ENCODE results near the gene KLF4. TPM values are rescaled to one million over a fixed set of nuclear protein-coding genes. Genes with fewer than 3 reads are reported as not detected.

Gene KLF4
- total and polyA plus RNA-seq, 2 of the 13 experiments (the other 11 are each of a cell fraction or from before 2014, with no cell fraction given), result 0.20 to 0.37 TPM

- peak; percentile 62; the same call in 1 of the 2 replicates for TF ChIP-seq CEBPB (IDR thresholded peaks at IDR 0.05; ENCODE audit: borderline replicate concordance, low read depth, low read length)
- TF ChIP-seq MNT (IDR thresholded peaks at IDR 0.05), result no peak
- 0 out of 2 replicates have a peak, but pooled peaks have one; percentile 38 for TF ChIP-seq HNF1B (CRISPR knock-in tag; IDR thresholded peaks at IDR 0.05)
- TF ChIP-seq SNRNP70 (IDR thresholded peaks at IDR 0.05; ENCODE audit: low read depth, low read length), result no peak
- TF ChIP-seq ZFP36 (IDR thresholded peaks at IDR 0.05; ENCODE audit: borderline replicate concordance, low read depth, low read length, partially characterized antibody), result no peak
- no peak for TF ChIP-seq PRDM4 (CRISPR knock-in tag; IDR thresholded peaks at IDR 0.05; ENCODE audit: borderline replicate concordance)
- no peak for TF ChIP-seq RFX5 (IDR thresholded peaks at IDR 0.05; ENCODE audit: low read depth, low read length)
- TF ChIP-seq DZIP1 (CRISPR knock-in tag; IDR thresholded peaks at IDR 0.05), result no peak
- TF ChIP-seq SNAPC2 (CRISPR knock-in tag; IDR thresholded peaks at IDR 0.05), result no peak
- no peak for TF ChIP-seq ZNF777 (CRISPR knock-in tag; IDR thresholded peaks at IDR 0.05)
- TF ChIP-seq THRA (CRISPR knock-in tag; IDR thresholded peaks at IDR 0.05; ENCODE audit: borderline replicate concordance), result no peak
- no peak for TF ChIP-seq GABPA (IDR thresholded peaks at IDR 0.05; ENCODE audit: low read depth, low read length)
- TF ChIP-seq GABPA (CRISPR knock-in tag; IDR thresholded peaks at IDR 0.05; ENCODE audit: low read depth), result no peak
- peak; percentile 48; the same call in 1 of the 2 replicates for TF ChIP-seq ZGPAT (CRISPR knock-in tag; IDR thresholded peaks at IDR 0.05)
- TF ChIP-seq CBX1 (IDR thresholded peaks at IDR 0.05; ENCODE audit: low read depth), result no peak
- TF ChIP-seq MIER2 (CRISPR knock-in tag; IDR thresholded peaks at IDR 0.05), result peak; percentile 82
- peak; percentile 49; the same call in 1 of the 2 replicates for TF ChIP-seq RXRB (CRISPR knock-in tag; IDR thresholded peaks at IDR 0.05; ENCODE audit: borderline replicate concordance)
Observed at GRCh38 chr9:107504585-107505455, 15.3 kb upstream of the KLF4 start (continued).

All from HepG2 (cell line).